T follicular helper cell (primary cell): Measurements from ENCODE around the gene CEACAM21.
A peak's percentile ranks its signal among the peaks of the same experiment; 100 is the strongest.

Experiments
- DNase-seq: peaks from one replicate; pipeline ENCODE4 v3.0.0-alpha.2; 2020; ENCODE audit warnings: low read depth
- total RNA-seq, 2 experiments: gene quantifications; one replicate each; lab custom pipeline; 2026; lab: John Stamatoyannopoulos, UW

The CEACAM21 gene
- 11.7 to 31.4 reads per million in 2 experiments for total RNA-seq

GRCh38 chr19:41575998-41576397 lies at the start of gene CEACAM21:
TSS of gene CEACAM21 (plus strand) at chr19:41576166. CDS start at chr19:41576275, 109 bp downstream.
- DNase-seq = peak; percentile 21

DNA sequence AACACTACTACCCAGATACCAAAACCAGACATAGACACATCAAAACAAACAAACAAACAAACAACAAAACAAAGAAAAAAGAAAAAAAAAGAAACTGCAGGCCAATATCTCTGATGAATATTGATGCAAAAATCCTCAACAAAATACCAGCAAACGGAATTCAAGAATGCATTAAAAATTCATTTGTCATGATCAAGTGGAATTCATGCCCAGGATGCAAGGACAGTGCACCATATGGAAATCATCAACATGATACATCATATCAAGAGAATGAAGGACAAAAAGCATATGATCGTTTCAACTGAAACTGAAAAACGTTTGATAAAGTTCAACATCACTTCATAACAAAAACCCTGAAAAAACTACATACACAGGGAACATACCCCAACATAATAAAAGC lies 48.9 kb upstream of the CEACAM21 start:
- no peak for DNase-seq

- no peak for DNase-seq
Measured at GRCh38 chr19:41528106-41528505, 47.9 kb upstream of the CEACAM21 start.

DNA sequence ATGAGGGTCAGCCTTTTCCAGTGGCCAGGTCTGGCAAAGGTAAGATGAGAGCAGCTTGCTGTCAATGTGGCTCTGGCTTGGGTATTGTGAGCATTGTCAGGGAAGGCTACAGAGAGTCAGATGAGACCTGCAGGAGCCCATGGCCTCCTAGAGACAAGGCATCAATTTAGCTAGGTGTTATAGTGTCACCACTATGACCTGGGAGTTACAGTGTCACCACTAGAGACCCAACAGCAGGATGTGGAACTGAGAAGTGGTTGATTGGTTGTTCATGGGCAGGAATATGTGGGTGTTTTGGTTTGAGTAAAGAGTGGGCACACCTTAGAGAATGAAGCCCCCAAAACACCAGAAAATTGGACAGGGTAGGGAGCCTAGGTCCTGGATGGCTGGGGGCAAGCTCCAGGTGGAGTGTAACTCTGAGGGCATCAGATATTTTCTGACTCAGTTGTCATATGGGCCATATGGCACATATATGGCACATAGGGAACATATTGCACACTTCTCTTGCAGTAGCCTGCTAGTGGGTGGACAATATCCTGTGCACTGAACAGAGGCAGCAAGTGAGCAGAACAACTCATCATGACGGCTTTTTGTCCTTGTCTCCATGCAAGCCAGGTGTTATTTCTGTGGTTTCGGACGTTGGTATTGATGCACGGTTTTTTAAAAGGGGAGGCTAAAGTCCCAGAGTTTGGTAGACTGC lies 46.3 kb upstream of the CEACAM21 start:
- no peak for DNase-seq

DNA sequence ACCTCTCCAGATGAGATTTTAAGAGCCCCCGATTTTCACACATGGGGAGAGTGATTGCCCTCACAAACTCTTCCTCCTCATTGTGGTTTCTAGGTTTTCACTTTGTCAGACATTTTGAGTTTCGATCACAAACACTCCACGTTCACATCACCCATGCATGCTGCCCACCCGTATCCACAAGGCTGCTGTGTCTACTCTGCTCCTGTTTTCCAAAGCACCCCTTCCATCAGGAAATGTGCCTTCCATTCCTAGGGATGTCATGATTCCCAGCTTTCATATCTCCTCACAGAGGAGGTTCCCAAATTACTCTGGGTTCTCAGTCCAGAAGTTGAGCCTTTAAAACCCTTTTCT lies 45.8 kb upstream of the CEACAM21 start:
- no peak for DNase-seq

GRCh38 chr19:41530761-41531301 lies 45.1 kb upstream of the CEACAM21 start:
- DNase-seq = no peak

- DNase-seq = peak; percentile 82
Measured at GRCh38 chr19:41531438-41532311, 44.3 kb upstream of the CEACAM21 start.

- DNase-seq = no peak
Measured at GRCh38 chr19:41532526-41532925, 43.4 kb upstream of the CEACAM21 start.

- DNase-seq = no peak
Measured at GRCh38 chr19:41533671-41534215, 42.2 kb upstream of the CEACAM21 start.

- no peak for DNase-seq
Measured at GRCh38 chr19:41535029-41535622, 40.8 kb upstream of the CEACAM21 start.

GRCh38 chr19:41537789-41538188 lies 38.2 kb upstream of the CEACAM21 start:
- no peak for DNase-seq

DNA sequence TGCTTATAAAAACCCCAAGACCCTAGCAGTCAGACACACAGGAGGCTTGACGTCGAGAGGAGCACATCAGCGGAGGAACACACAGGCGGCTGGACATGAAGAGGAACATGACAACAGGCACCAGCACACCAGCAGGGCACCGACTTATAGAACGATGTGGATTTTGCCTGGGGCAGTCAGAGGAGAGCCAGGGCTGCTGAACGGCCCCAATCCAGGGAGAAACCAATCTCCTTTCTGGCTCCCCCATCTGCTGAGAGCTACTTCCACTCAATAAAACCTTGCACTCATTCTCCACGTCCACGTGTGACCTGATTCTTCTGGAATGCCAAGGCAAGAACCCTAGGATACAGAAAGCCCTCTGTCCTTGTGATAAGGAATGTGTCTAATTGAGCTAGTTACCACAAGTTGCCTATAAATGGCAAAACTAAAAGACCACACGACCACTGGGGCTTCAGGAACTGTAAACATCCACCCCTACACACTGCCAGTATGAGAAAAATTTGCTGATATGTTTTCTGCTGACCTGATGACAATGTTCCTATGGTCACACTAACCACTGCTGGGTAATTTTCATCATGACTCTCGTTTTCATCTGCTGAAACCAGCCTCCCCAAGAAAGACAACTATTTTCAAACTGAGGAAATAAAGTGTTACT lies 35.8 kb upstream of the CEACAM21 start:
- DNase-seq = no peak

DNA sequence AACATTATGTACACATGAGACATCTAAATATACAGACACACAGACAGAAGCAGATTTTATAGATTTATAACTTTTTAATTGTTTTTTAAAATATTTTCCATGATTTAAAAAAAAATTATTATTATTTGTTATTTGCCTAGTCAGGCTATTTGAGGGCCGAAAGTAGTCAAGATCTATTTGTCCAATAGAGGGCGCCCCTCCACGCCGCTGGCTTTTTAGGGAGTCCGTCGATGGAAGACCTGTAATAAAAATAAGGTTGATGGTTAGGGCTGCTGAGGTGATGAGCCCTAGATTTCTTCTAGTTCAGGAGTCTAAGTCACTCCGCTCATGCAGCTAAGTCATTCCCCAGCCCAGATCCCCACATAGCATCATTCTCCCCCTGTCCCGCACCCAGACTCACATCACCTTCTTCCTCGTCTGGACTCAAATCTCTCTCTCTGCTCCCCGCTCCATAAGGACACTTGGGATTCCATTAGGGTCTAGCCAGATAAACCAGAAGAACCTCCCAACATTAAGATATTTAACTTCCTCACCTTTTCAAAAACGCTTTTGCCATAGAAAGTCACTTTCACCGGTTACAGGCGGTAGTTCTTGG lies 33.9 kb upstream of the CEACAM21 start:
- DNase-seq = peak; percentile 65

- DNase-seq = no peak
Measured at GRCh38 chr19:41542622-41543021, 33.3 kb upstream of the CEACAM21 start.

DNA sequence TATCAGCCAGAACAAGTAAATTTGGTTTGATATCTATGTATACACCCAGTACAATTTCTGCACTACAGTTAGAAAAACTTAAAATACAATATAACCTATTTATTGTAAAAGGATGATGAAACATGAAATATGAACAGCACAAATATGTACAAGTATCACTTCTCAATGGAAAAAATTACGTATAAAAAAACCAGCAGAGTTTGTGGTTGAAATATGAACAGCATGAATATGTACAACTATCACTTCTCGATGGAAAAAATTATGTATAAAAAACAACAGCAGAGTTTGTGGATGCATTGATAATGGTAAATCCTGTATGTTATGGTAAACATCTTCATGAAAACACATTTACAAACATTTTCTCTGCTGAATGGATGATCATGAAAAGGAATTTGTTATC lies 32.4 kb upstream of the CEACAM21 start:
- no peak for DNase-seq

- no peak for DNase-seq
Measured at GRCh38 chr19:41545547-41545946, 30.4 kb upstream of the CEACAM21 start.

DNA sequence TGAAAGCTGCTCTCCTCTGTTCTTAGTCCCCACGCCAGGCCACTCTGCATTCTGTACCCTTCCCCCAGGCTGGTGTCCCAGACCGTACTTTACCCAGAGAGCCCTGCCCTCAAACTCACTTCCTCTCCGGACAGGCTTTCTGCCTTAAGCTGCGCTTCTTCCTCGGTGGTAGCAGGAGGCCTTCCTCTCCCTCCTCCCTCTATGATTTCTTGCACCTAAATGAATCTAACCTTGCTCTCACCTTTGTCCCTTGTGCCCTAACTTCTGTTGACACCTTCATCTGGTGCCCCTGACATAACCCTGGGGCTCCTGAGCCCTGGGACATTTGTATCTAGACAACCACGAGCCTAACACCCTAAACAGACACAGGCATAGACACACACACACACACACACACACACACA lies 29.6 kb upstream of the CEACAM21 start:
- DNase-seq = no peak

DNA sequence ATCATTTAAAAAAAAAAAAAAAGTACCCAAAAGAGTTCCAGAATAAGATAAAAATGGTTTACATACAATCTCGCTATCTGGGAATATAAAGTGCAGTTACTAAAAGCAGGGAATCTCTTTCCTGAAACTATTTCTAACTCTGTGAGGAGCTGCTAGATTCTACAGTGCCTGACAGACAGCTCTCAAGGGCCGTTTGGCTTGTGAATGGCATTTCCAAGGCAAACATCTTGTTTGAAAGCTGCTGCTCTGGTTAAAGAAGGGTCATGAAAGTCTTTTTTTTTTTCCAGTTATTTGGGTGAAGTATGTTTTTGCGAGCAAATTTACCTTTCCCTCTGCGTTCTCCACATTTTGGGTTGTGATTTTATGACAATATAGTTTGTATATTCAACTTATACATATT lies 29.0 kb upstream of the CEACAM21 start:
- no peak for DNase-seq

DNA sequence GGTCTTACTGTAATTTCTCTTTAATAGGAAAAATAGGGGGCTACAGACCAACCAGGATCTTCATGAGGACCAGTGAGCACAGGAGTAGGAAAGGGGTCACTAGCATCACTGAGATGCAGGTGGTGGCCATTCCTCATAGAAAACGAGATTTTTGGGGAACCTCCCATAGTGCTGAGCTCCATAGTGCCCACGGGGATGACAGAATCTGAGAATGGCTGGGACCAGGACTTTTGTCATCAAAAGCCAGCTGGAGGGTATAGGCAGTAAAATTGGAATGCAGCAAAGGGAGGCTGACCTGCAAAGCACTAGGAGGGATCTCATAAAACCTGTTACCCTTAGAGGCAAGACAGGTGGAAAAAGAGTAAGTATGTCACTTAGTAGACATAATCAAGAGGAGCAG lies 28.4 kb upstream of the CEACAM21 start:
- DNase-seq = no peak

GRCh38 chr19:41548047-41548446 lies 27.9 kb upstream of the CEACAM21 start:
- no peak for DNase-seq

DNA sequence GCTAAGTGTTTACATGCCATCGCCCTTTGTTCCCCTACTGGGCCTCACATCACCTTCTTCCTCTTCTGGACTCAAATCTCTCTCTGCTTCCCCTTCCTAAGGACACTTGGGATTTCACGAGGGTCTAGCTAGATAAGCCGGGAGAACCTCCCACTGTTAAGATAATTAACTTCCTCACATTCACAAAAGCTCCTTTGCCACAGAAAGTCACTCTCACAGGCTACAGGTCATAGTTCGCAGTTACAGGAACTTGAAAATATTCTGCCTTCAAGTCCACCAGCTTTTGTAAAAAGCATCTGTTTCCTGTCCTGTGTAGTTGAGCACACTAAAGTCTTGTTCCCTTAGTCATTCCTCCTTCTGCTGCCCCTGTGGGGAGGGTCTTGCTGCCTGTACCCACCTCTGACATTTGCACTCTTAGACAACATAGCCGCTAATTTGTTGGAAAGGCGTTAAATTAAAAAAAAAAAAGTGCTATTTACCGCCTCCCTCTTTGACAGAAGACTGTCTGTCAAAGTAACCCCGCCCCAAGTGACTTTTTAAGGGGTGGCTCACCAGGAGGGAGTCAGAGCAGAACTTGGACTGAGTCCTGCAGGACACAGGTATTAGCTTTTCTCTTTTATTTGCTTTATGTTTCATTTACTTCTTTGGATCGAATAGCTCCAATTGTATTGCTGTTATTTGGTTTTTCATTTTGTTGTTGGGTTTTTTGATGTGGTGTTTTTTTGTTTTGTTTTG lies 26.8 kb upstream of the CEACAM21 start:
- DNase-seq = peak; percentile 71
